K562 (cell line): Measurements from ENCODE around the gene SHH.

Experiments
- CCAR2 ChIP-seq: fragments of 200-400 bp; formaldehyde crosslinking; IDR thresholded peaks from 2 replicates; pipeline ENCODE4 v1.6.1; 2017; ENCODE audit warnings: mild to moderate bottlenecking, low read depth, low read length
- MTA3 ChIP-seq: fragments of 450-650 bp; formaldehyde crosslinking; IDR thresholded peaks from 2 replicates; pipeline ENCODE4 v1.6.1; 2017; ENCODE audit warnings: mild to moderate bottlenecking, borderline replicate concordance
- NFE2 ChIP-seq: IDR thresholded peaks from 2 replicates; pipeline ENCODE4 v1.6.1; 2014; ENCODE audit warnings: antibody characterized with exemption, low read depth
- TGIF2 ChIP-seq: sonication (generic); formaldehyde crosslinking; IDR thresholded peaks from 2 replicates; pipeline ENCODE4 v1.8.1; 2022; ENCODE audit warnings: mild to moderate bottlenecking, missing genetic modification reagents, moderate library complexity
- ZNF274 ChIP-seq: IDR thresholded peaks from 2 replicates; pipeline ENCODE4 v1.6.1; 2011; ENCODE audit warnings: low read depth, mild to moderate bottlenecking, low read length, moderate library complexity, borderline replicate concordance
- TF ChIP-seq, protein P1 (sequence below), 3 experiments: IDR thresholded peaks in 2 of 3; conservative IDR thresholded peaks in 1 of 3; 2 replicates each; pipeline ENCODE4 v1.5.1; 2011 to 2012; ENCODE audit warnings: low read length in 3 of 3, mild to moderate bottlenecking in 3 of 3, control low read depth in 2 of 3, improper control_type of control experiment in 1 of 3, inconsistent platforms in 1 of 3, low read depth in 1 of 3, mixed read lengths in 1 of 3, moderate library complexity in 1 of 3; ENCODE audit not compliant: insufficient read depth in 2 of 3
- TF ChIP-seq, protein P2 (sequence below), 2 experiments: fragments of 450-650 bp; IDR thresholded peaks; 2 replicates each; pipeline ENCODE4 v1.6.1; 2018; ENCODE audit warnings: mild to moderate bottlenecking in 2 of 2, low read depth in 1 of 2; ENCODE audit not compliant: partially characterized antibody in 2 of 2
- TF ChIP-seq, protein P3 (sequence below): fragments of 450-650 bp; IDR thresholded peaks from 2 replicates; pipeline ENCODE4 v1.6.1; 2016; ENCODE audit warnings: mild to moderate bottlenecking, moderate library complexity
- TF ChIP-seq, protein P4 (sequence below): sonication (generic); formaldehyde crosslinking; IDR thresholded peaks from 2 replicates; pipeline ENCODE4 v1.8.1; 2022; ENCODE audit warnings: missing genetic modification reagents
- TF ChIP-seq, protein P5 (sequence below): fragments of 450-650 bp; IDR thresholded peaks from 2 replicates; pipeline ENCODE4 v1.7.0; 2016; ENCODE audit warnings: borderline replicate concordance

DNA sequence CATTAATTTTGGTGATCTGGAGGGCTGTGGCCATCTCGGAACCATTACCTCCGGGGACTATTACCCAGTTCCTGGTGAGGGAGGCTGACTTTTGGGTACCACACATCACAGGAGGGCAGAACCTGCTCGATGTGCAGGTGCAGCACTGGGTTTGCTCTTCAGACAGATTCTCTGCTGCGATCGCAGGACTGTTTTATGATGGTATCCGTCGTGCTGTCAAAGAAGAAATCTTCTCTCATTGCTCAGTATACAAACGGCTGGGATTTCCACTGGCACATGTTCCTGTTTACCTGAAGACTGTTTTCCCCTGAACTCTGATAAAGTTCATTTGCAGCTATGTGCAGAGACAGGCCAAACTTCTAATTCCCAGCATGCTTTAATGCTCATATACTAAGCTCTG is 27.2 kb upstream of the SHH start:
- TF ChIP-seq, protein P1, sequence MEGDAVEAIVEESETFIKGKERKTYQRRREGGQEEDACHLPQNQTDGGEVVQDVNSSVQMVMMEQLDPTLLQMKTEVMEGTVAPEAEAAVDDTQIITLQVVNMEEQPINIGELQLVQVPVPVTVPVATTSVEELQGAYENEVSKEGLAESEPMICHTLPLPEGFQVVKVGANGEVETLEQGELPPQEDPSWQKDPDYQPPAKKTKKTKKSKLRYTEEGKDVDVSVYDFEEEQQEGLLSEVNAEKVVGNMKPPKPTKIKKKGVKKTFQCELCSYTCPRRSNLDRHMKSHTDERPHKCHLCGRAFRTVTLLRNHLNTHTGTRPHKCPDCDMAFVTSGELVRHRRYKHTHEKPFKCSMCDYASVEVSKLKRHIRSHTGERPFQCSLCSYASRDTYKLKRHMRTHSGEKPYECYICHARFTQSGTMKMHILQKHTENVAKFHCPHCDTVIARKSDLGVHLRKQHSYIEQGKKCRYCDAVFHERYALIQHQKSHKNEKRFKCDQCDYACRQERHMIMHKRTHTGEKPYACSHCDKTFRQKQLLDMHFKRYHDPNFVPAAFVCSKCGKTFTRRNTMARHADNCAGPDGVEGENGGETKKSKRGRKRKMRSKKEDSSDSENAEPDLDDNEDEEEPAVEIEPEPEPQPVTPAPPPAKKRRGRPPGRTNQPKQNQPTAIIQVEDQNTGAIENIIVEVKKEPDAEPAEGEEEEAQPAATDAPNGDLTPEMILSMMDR (IDR thresholded peaks at IDR 0.05 in 2 of 3, conservative IDR thresholded peaks at IDR 0.05 in 1 of 3; ENCODE audit: insufficient read depth in 2 of 3, low read depth in 1 of 3, low read length in 3 of 3), result no peak
- no peak for TF ChIP-seq MTA3
- TF ChIP-seq, protein P2, sequence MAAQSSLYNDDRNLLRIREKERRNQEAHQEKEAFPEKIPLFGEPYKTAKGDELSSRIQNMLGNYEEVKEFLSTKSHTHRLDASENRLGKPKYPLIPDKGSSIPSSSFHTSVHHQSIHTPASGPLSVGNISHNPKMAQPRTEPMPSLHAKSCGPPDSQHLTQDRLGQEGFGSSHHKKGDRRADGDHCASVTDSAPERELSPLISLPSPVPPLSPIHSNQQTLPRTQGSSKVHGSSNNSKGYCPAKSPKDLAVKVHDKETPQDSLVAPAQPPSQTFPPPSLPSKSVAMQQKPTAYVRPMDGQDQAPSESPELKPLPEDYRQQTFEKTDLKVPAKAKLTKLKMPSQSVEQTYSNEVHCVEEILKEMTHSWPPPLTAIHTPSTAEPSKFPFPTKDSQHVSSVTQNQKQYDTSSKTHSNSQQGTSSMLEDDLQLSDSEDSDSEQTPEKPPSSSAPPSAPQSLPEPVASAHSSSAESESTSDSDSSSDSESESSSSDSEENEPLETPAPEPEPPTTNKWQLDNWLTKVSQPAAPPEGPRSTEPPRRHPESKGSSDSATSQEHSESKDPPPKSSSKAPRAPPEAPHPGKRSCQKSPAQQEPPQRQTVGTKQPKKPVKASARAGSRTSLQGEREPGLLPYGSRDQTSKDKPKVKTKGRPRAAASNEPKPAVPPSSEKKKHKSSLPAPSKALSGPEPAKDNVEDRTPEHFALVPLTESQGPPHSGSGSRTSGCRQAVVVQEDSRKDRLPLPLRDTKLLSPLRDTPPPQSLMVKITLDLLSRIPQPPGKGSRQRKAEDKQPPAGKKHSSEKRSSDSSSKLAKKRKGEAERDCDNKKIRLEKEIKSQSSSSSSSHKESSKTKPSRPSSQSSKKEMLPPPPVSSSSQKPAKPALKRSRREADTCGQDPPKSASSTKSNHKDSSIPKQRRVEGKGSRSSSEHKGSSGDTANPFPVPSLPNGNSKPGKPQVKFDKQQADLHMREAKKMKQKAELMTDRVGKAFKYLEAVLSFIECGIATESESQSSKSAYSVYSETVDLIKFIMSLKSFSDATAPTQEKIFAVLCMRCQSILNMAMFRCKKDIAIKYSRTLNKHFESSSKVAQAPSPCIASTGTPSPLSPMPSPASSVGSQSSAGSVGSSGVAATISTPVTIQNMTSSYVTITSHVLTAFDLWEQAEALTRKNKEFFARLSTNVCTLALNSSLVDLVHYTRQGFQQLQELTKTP (IDR thresholded peaks at IDR 0.05; ENCODE audit: low read depth in 1 of 2, partially characterized antibody in 2 of 2), result no peak
- TF ChIP-seq, protein P3, sequence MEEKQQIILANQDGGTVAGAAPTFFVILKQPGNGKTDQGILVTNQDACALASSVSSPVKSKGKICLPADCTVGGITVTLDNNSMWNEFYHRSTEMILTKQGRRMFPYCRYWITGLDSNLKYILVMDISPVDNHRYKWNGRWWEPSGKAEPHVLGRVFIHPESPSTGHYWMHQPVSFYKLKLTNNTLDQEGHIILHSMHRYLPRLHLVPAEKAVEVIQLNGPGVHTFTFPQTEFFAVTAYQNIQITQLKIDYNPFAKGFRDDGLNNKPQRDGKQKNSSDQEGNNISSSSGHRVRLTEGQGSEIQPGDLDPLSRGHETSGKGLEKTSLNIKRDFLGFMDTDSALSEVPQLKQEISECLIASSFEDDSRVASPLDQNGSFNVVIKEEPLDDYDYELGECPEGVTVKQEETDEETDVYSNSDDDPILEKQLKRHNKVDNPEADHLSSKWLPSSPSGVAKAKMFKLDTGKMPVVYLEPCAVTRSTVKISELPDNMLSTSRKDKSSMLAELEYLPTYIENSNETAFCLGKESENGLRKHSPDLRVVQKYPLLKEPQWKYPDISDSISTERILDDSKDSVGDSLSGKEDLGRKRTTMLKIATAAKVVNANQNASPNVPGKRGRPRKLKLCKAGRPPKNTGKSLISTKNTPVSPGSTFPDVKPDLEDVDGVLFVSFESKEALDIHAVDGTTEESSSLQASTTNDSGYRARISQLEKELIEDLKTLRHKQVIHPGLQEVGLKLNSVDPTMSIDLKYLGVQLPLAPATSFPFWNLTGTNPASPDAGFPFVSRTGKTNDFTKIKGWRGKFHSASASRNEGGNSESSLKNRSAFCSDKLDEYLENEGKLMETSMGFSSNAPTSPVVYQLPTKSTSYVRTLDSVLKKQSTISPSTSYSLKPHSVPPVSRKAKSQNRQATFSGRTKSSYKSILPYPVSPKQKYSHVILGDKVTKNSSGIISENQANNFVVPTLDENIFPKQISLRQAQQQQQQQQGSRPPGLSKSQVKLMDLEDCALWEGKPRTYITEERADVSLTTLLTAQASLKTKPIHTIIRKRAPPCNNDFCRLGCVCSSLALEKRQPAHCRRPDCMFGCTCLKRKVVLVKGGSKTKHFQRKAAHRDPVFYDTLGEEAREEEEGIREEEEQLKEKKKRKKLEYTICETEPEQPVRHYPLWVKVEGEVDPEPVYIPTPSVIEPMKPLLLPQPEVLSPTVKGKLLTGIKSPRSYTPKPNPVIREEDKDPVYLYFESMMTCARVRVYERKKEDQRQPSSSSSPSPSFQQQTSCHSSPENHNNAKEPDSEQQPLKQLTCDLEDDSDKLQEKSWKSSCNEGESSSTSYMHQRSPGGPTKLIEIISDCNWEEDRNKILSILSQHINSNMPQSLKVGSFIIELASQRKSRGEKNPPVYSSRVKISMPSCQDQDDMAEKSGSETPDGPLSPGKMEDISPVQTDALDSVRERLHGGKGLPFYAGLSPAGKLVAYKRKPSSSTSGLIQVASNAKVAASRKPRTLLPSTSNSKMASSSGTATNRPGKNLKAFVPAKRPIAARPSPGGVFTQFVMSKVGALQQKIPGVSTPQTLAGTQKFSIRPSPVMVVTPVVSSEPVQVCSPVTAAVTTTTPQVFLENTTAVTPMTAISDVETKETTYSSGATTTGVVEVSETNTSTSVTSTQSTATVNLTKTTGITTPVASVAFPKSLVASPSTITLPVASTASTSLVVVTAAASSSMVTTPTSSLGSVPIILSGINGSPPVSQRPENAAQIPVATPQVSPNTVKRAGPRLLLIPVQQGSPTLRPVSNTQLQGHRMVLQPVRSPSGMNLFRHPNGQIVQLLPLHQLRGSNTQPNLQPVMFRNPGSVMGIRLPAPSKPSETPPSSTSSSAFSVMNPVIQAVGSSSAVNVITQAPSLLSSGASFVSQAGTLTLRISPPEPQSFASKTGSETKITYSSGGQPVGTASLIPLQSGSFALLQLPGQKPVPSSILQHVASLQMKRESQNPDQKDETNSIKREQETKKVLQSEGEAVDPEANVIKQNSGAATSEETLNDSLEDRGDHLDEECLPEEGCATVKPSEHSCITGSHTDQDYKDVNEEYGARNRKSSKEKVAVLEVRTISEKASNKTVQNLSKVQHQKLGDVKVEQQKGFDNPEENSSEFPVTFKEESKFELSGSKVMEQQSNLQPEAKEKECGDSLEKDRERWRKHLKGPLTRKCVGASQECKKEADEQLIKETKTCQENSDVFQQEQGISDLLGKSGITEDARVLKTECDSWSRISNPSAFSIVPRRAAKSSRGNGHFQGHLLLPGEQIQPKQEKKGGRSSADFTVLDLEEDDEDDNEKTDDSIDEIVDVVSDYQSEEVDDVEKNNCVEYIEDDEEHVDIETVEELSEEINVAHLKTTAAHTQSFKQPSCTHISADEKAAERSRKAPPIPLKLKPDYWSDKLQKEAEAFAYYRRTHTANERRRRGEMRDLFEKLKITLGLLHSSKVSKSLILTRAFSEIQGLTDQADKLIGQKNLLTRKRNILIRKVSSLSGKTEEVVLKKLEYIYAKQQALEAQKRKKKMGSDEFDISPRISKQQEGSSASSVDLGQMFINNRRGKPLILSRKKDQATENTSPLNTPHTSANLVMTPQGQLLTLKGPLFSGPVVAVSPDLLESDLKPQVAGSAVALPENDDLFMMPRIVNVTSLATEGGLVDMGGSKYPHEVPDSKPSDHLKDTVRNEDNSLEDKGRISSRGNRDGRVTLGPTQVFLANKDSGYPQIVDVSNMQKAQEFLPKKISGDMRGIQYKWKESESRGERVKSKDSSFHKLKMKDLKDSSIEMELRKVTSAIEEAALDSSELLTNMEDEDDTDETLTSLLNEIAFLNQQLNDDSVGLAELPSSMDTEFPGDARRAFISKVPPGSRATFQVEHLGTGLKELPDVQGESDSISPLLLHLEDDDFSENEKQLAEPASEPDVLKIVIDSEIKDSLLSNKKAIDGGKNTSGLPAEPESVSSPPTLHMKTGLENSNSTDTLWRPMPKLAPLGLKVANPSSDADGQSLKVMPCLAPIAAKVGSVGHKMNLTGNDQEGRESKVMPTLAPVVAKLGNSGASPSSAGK, result no peak
- TF ChIP-seq CCAR2, result no peak
- no peak for TF ChIP-seq TGIF2
- TF ChIP-seq ZNF274, result no peak
- no peak for TF ChIP-seq NFE2
- TF ChIP-seq, protein P4, sequence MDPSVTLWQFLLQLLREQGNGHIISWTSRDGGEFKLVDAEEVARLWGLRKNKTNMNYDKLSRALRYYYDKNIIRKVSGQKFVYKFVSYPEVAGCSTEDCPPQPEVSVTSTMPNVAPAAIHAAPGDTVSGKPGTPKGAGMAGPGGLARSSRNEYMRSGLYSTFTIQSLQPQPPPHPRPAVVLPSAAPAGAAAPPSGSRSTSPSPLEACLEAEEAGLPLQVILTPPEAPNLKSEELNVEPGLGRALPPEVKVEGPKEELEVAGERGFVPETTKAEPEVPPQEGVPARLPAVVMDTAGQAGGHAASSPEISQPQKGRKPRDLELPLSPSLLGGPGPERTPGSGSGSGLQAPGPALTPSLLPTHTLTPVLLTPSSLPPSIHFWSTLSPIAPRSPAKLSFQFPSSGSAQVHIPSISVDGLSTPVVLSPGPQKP (CRISPR knock-in tag), result no peak
- TF ChIP-seq, protein P5, sequence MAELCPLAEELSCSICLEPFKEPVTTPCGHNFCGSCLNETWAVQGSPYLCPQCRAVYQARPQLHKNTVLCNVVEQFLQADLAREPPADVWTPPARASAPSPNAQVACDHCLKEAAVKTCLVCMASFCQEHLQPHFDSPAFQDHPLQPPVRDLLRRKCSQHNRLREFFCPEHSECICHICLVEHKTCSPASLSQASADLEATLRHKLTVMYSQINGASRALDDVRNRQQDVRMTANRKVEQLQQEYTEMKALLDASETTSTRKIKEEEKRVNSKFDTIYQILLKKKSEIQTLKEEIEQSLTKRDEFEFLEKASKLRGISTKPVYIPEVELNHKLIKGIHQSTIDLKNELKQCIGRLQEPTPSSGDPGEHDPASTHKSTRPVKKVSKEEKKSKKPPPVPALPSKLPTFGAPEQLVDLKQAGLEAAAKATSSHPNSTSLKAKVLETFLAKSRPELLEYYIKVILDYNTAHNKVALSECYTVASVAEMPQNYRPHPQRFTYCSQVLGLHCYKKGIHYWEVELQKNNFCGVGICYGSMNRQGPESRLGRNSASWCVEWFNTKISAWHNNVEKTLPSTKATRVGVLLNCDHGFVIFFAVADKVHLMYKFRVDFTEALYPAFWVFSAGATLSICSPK, result no peak
